ENCODE results near the gene PACRG.

The PACRG gene

GRCh38 chr6:163136681-163137397 is 409.1 kb downstream of the PACRG start:
- DNase-seq (ENCODE audit: low read depth, low spot score): no peak

GRCh38 chr6:163137398-163137881 is 409.7 kb downstream of the PACRG start:
- no peak for DNase-seq (ENCODE audit: low read depth, low spot score)

GRCh38 chr6:163146036-163146435 is 418.3 kb downstream of the PACRG start:
- DNase-seq (ENCODE audit: low read depth, low spot score): no peak

GRCh38 chr6:163147994-163148393 is 420.2 kb downstream of the PACRG start:
- no peak for DNase-seq (ENCODE audit: low read depth, low spot score)

- DNase-seq (ENCODE audit: low read depth, low spot score): no peak
Observed at GRCh38 chr6:163148451-163149278, 420.9 kb downstream of the PACRG start.

- DNase-seq (ENCODE audit: low read depth, low spot score): no peak
Observed at GRCh38 chr6:163149279-163149848, 421.6 kb downstream of the PACRG start.

GRCh38 chr6:163151212-163151611 is 423.4 kb downstream of the PACRG start:
- DNase-seq (ENCODE audit: low read depth, low spot score): no peak

GRCh38 chr6:163152701-163153100 is 424.9 kb downstream of the PACRG start:
- no peak for DNase-seq (ENCODE audit: low read depth, low spot score)

GRCh38 chr6:163159110-163159509 is 431.3 kb downstream of the PACRG start:
- no peak for DNase-seq (ENCODE audit: low read depth, low spot score)

GRCh38 chr6:163159689-163160088 is 431.9 kb downstream of the PACRG start:
- DNase-seq (ENCODE audit: low read depth, low spot score): no peak

GRCh38 chr6:163162007-163162873 is 434.5 kb downstream of the PACRG start:
- DNase-seq (ENCODE audit: low read depth, low spot score): no peak

- no peak for DNase-seq (ENCODE audit: low read depth, low spot score)
Observed at GRCh38 chr6:163162874-163163213, 435.1 kb downstream of the PACRG start.

- no peak for DNase-seq (ENCODE audit: low read depth, low spot score)
Observed at GRCh38 chr6:163164175-163164900, 436.6 kb downstream of the PACRG start.

GRCh38 chr6:163165155-163165910 is 437.6 kb downstream of the PACRG start:
- DNase-seq (ENCODE audit: low read depth, low spot score): no peak

GRCh38 chr6:163165922-163166321 is 438.1 kb downstream of the PACRG start:
- DNase-seq (ENCODE audit: low read depth, low spot score): no peak

- no peak for DNase-seq (ENCODE audit: low read depth, low spot score)
Observed at GRCh38 chr6:163166507-163166906, 438.7 kb downstream of the PACRG start.

GRCh38 chr6:163169521-163169920 is 441.7 kb downstream of the PACRG start:
- DNase-seq (ENCODE audit: low read depth, low spot score): no peak

GRCh38 chr6:163170294-163170883 is 442.6 kb downstream of the PACRG start:
- no peak for DNase-seq (ENCODE audit: low read depth, low spot score)

- no peak for DNase-seq (ENCODE audit: low read depth, low spot score)
Observed at GRCh38 chr6:163173741-163174140, 446.0 kb downstream of the PACRG start.

- DNase-seq (ENCODE audit: low read depth, low spot score): no peak
Observed at GRCh38 chr6:163175301-163175700, 447.5 kb downstream of the PACRG start.
